ENCODE results near the gene TCN2.

DNA sequence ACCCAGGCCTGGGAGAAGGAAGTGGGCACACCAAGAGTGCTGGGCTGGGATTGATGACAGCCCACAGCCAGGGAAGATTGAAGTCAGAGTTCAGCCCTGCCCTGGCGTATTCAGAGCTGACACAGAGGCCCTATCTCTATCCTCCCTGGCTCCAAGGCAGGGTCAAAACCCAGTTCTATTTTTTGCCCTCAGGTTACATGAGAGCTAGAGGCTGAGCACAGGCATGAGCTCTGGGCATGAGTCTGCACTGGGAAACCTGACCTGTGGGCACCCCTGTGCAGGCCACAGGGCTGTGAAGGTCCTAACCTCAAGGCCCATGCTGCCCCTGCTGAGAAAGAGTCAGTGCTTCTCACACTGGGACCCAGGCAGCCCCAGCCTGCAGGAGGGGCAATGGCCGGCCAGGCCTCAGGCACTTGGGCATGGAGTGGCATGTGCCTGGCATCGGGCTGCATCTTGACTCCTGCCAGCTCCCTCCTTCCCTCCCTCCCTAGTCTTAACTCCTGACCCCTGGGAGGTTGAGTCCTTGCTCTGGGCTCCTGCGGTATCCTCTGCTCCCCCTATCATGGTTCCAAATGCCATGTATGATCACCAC, 34.0 kb downstream of the TCN2 start:
- TF ChIP-seq, protein P1, sequence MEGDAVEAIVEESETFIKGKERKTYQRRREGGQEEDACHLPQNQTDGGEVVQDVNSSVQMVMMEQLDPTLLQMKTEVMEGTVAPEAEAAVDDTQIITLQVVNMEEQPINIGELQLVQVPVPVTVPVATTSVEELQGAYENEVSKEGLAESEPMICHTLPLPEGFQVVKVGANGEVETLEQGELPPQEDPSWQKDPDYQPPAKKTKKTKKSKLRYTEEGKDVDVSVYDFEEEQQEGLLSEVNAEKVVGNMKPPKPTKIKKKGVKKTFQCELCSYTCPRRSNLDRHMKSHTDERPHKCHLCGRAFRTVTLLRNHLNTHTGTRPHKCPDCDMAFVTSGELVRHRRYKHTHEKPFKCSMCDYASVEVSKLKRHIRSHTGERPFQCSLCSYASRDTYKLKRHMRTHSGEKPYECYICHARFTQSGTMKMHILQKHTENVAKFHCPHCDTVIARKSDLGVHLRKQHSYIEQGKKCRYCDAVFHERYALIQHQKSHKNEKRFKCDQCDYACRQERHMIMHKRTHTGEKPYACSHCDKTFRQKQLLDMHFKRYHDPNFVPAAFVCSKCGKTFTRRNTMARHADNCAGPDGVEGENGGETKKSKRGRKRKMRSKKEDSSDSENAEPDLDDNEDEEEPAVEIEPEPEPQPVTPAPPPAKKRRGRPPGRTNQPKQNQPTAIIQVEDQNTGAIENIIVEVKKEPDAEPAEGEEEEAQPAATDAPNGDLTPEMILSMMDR (IDR thresholded peaks at IDR 0.05) = no peak
- no peak for TF ChIP-seq POLR2AphosphoS5 (IDR thresholded peaks at IDR 0.05)
